HL-60 (cell line): Measurements from ENCODE around the gene MAP4.

Experiments used
- DNase-seq, 2 experiments: peaks; one replicate each; pipeline ENCODE4 v3.0.0-alpha.2; 2010 to 2020; ENCODE audit warnings: low read depth in 1 of 2, low spot score in 1 of 2
- H3K27ac ChIP-seq: fragments of 250-450 bp; sonication (Bioruptor Pico); replicated peaks from 2 replicates; pipeline ENCODE4 v1.5.1; 2020; ENCODE audit warnings: mild to moderate bottlenecking, moderate library complexity
- H3K27me3 ChIP-seq: fragments of 250-450 bp; sonication (Bioruptor Pico); 2 replicates; pipeline ENCODE4 v1.5.1; 2021; ENCODE audit warnings: mild to moderate bottlenecking, moderate library complexity; ENCODE audit not compliant: insufficient read depth, poor library complexity, severe bottlenecking
- H3K4me3 ChIP-seq: replicated peaks from 2 replicates; pipeline ENCODE4 v1.5.1; 2011; ENCODE audit warnings: mild to moderate bottlenecking, control low read depth, low read length; ENCODE audit not compliant: insufficient read depth
- CTCF ChIP-seq: IDR thresholded peaks from one replicate; pipeline ENCODE4 v1.5.1; 2011; ENCODE audit warnings: low read length, control low read depth, inconsistent platforms; ENCODE audit not compliant: insufficient read depth
- GABPA ChIP-seq: IDR thresholded peaks from 2 replicates; pipeline ENCODE4 v1.6.1; 2012; ENCODE audit warnings: low read depth
- POLR2AphosphoS5 ChIP-seq: IDR thresholded peaks from 2 replicates; pipeline ENCODE4 v1.6.1; 2012; ENCODE audit warnings: low read depth
- SPI1 ChIP-seq: IDR thresholded peaks from 2 replicates; pipeline ENCODE4 v1.6.1; 2012; ENCODE audit warnings: low read depth, mild to moderate bottlenecking, borderline replicate concordance
- TF ChIP-seq, protein P1 (sequence below): IDR thresholded peaks from 2 replicates; pipeline ENCODE4 v1.6.1; 2012; ENCODE audit warnings: low read depth; ENCODE audit not compliant: insufficient replicate concordance

The MAP4 gene

DNA sequence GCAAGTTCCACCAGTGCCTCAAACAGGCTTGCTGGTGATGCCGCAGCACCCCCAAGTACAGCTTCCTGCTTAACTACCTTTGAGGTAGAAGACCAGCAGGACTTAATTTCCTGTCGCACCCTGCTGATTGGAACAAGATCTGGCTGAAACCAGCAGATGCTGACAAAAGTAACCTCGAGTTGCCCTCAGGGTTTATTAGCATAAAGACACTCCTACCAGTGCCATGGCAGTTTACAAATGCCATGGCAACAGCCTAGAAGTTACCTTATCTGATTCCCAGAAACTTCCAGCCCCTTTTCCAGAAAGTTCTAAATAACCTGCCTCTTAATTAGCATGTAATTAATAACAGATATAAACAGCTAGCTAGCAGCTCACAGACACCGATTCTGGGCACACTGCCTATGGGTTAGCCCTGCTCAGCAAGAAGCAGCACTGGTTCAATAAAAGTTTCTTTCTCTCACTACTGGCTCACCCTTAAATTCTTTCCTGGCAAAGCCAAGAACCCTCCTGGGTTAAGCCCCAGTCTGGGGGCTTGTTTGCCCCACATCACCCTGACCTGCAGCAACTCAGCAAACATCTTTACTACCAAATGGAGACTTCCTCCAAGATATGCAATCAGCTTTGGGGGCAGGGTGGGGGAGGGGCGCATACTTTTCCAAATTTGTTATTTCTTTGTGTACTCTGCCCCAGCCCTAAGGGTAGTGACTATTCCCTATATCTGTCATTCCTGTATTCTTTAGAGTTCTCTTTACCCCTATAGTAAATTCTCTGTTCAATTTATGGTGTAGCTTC lies 54.2 kb downstream of the MAP4 start:
- TF ChIP-seq CTCF = no peak
- TF ChIP-seq SPI1 = no peak
- no peak for TF ChIP-seq GABPA
- TF ChIP-seq, protein P1, sequence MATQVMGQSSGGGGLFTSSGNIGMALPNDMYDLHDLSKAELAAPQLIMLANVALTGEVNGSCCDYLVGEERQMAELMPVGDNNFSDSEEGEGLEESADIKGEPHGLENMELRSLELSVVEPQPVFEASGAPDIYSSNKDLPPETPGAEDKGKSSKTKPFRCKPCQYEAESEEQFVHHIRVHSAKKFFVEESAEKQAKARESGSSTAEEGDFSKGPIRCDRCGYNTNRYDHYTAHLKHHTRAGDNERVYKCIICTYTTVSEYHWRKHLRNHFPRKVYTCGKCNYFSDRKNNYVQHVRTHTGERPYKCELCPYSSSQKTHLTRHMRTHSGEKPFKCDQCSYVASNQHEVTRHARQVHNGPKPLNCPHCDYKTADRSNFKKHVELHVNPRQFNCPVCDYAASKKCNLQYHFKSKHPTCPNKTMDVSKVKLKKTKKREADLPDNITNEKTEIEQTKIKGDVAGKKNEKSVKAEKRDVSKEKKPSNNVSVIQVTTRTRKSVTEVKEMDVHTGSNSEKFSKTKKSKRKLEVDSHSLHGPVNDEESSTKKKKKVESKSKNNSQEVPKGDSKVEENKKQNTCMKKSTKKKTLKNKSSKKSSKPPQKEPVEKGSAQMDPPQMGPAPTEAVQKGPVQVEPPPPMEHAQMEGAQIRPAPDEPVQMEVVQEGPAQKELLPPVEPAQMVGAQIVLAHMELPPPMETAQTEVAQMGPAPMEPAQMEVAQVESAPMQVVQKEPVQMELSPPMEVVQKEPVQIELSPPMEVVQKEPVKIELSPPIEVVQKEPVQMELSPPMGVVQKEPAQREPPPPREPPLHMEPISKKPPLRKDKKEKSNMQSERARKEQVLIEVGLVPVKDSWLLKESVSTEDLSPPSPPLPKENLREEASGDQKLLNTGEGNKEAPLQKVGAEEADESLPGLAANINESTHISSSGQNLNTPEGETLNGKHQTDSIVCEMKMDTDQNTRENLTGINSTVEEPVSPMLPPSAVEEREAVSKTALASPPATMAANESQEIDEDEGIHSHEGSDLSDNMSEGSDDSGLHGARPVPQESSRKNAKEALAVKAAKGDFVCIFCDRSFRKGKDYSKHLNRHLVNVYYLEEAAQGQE = no peak
- no peak for TF ChIP-seq POLR2AphosphoS5
- no peak overlapping the region for H3K27ac ChIP-seq
- DNase-seq = no peak
- H3K27me3 ChIP-seq = no peaks in the 10 kb centered on the region
- no peak overlapping the region for H3K4me3 ChIP-seq

GRCh38 chr3:47961036-47961435 lies 55.2 kb downstream of the MAP4 start:
- H3K27me3 ChIP-seq = no peaks in the 10 kb centered on the region
- no peak for DNase-seq
- H3K4me3 ChIP-seq = no peak overlapping the region
- H3K27ac ChIP-seq = no peak overlapping the region
- TF ChIP-seq POLR2AphosphoS5 (no peak), CTCF (no peak), SPI1 (no peak), GABPA (no peak)
- TF ChIP-seq, protein P1 = no peak

GRCh38 chr3:47956521-47956920 lies 59.7 kb downstream of the MAP4 start:
- DNase-seq = no peak
- Histone ChIP-seq H3K27ac (no peak overlapping the region), H3K27me3 (no peaks in the 10 kb centered on the region), H3K4me3 (no peak overlapping the region)
- TF ChIP-seq CTCF (no peak), POLR2AphosphoS5 (no peak), SPI1 (no peak), GABPA (no peak)
- TF ChIP-seq, protein P1 = no peak
